ENCODE data around the gene SCN9A. TPM values are rescaled to one million over a fixed set of nuclear protein-coding genes. Genes with fewer than 3 reads are reported as not detected.

SCN9A gene
- total and polyA plus RNA-seq, 9 of the 15 experiments (the other 6 are each of a cell fraction or from before 2014, with no cell fraction given) = 1.4 to 22.8 (median 7.1) TPM

- TF ChIP-seq, protein P1, sequence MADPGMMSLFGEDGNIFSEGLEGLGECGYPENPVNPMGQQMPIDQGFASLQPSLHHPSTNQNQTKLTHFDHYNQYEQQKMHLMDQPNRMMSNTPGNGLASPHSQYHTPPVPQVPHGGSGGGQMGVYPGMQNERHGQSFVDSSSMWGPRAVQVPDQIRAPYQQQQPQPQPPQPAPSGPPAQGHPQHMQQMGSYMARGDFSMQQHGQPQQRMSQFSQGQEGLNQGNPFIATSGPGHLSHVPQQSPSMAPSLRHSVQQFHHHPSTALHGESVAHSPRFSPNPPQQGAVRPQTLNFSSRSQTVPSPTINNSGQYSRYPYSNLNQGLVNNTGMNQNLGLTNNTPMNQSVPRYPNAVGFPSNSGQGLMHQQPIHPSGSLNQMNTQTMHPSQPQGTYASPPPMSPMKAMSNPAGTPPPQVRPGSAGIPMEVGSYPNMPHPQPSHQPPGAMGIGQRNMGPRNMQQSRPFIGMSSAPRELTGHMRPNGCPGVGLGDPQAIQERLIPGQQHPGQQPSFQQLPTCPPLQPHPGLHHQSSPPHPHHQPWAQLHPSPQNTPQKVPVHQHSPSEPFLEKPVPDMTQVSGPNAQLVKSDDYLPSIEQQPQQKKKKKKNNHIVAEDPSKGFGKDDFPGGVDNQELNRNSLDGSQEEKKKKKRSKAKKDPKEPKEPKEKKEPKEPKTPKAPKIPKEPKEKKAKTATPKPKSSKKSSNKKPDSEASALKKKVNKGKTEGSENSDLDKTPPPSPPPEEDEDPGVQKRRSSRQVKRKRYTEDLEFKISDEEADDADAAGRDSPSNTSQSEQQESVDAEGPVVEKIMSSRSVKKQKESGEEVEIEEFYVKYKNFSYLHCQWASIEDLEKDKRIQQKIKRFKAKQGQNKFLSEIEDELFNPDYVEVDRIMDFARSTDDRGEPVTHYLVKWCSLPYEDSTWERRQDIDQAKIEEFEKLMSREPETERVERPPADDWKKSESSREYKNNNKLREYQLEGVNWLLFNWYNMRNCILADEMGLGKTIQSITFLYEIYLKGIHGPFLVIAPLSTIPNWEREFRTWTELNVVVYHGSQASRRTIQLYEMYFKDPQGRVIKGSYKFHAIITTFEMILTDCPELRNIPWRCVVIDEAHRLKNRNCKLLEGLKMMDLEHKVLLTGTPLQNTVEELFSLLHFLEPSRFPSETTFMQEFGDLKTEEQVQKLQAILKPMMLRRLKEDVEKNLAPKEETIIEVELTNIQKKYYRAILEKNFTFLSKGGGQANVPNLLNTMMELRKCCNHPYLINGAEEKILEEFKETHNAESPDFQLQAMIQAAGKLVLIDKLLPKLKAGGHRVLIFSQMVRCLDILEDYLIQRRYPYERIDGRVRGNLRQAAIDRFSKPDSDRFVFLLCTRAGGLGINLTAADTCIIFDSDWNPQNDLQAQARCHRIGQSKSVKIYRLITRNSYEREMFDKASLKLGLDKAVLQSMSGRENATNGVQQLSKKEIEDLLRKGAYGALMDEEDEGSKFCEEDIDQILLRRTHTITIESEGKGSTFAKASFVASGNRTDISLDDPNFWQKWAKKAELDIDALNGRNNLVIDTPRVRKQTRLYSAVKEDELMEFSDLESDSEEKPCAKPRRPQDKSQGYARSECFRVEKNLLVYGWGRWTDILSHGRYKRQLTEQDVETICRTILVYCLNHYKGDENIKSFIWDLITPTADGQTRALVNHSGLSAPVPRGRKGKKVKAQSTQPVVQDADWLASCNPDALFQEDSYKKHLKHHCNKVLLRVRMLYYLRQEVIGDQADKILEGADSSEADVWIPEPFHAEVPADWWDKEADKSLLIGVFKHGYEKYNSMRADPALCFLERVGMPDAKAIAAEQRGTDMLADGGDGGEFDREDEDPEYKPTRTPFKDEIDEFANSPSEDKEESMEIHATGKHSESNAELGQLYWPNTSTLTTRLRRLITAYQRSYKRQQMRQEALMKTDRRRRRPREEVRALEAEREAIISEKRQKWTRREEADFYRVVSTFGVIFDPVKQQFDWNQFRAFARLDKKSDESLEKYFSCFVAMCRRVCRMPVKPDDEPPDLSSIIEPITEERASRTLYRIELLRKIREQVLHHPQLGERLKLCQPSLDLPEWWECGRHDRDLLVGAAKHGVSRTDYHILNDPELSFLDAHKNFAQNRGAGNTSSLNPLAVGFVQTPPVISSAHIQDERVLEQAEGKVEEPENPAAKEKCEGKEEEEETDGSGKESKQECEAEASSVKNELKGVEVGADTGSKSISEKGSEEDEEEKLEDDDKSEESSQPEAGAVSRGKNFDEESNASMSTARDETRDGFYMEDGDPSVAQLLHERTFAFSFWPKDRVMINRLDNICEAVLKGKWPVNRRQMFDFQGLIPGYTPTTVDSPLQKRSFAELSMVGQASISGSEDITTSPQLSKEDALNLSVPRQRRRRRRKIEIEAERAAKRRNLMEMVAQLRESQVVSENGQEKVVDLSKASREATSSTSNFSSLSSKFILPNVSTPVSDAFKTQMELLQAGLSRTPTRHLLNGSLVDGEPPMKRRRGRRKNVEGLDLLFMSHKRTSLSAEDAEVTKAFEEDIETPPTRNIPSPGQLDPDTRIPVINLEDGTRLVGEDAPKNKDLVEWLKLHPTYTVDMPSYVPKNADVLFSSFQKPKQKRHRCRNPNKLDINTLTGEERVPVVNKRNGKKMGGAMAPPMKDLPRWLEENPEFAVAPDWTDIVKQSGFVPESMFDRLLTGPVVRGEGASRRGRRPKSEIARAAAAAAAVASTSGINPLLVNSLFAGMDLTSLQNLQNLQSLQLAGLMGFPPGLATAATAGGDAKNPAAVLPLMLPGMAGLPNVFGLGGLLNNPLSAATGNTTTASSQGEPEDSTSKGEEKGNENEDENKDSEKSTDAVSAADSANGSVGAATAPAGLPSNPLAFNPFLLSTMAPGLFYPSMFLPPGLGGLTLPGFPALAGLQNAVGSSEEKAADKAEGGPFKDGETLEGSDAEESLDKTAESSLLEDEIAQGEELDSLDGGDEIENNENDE (IDR thresholded peaks at IDR 0.05; ENCODE audit: low read depth, low read length) = no peak
- TF ChIP-seq PPARD (CRISPR knock-in tag; IDR thresholded peaks at IDR 0.05) (no peak), HBP1 (CRISPR knock-in tag; IDR thresholded peaks at IDR 0.05) (no peak)
- TF ChIP-seq, protein P2, sequence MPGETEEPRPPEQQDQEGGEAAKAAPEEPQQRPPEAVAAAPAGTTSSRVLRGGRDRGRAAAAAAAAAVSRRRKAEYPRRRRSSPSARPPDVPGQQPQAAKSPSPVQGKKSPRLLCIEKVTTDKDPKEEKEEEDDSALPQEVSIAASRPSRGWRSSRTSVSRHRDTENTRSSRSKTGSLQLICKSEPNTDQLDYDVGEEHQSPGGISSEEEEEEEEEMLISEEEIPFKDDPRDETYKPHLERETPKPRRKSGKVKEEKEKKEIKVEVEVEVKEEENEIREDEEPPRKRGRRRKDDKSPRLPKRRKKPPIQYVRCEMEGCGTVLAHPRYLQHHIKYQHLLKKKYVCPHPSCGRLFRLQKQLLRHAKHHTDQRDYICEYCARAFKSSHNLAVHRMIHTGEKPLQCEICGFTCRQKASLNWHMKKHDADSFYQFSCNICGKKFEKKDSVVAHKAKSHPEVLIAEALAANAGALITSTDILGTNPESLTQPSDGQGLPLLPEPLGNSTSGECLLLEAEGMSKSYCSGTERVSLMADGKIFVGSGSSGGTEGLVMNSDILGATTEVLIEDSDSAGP (CRISPR knock-in tag; IDR thresholded peaks at IDR 0.05) = no peak
Observed at GRCh38 chr2:166297951-166298350, 77.8 kb downstream of the SCN9A start (continued).
